HG03139 (cell line): ENCODE data around the gene TMEM253.

ENCODE experiments used
- ATAC-seq: cut with Tn5 transposase; IDR thresholded peaks from one replicate; pipeline ENCODE4 v1.9.1; 2021; ENCODE audit not compliant: unreplicated experiment

Gene TMEM253

GRCh38 chr14:21070610-21071224 is 30.1 kb upstream of the TMEM253 start:
- peak; percentile 2 for ATAC-seq

GRCh38 chr14:21071225-21072030 is 29.4 kb upstream of the TMEM253 start:
- ATAC-seq, result peak; percentile 74

- no peak for ATAC-seq
These were observed 28.8 kb upstream of the TMEM253 start for GRCh38 chr14:21072031-21072473.

- ATAC-seq, result no peak
These were observed 28.0 kb upstream of the TMEM253 start for GRCh38 chr14:21072781-21073339.

GRCh38 chr14:21073921-21074320 is 26.9 kb upstream of the TMEM253 start:
- no peak for ATAC-seq

GRCh38 chr14:21074398-21075272 is 26.2 kb upstream of the TMEM253 start:
- ATAC-seq, result no peak

- ATAC-seq, result no peak
These were observed 25.0 kb upstream of the TMEM253 start for GRCh38 chr14:21075719-21076437.

GRCh38 chr14:21077672-21078071 is 23.2 kb upstream of the TMEM253 start:
- no peak for ATAC-seq

GRCh38 chr14:21078287-21078686 is 22.6 kb upstream of the TMEM253 start:
- no peak for ATAC-seq

- ATAC-seq, result no peak
These were observed 22.1 kb upstream of the TMEM253 start for GRCh38 chr14:21078726-21079125.

GRCh38 chr14:21081521-21082142 is 19.2 kb upstream of the TMEM253 start:
- ATAC-seq, result no peak

- ATAC-seq, result no peak
These were observed 17.1 kb upstream of the TMEM253 start for GRCh38 chr14:21083565-21084325.

- no peak for ATAC-seq
These were observed 16.5 kb upstream of the TMEM253 start for GRCh38 chr14:21084396-21084795.

- no peak for ATAC-seq
These were observed 15.6 kb upstream of the TMEM253 start for GRCh38 chr14:21084998-21085853.

- ATAC-seq, result no peak
These were observed 14.0 kb upstream of the TMEM253 start for GRCh38 chr14:21086908-21087293.

- peak; percentile 49 for ATAC-seq
These were observed 13.4 kb upstream of the TMEM253 start for GRCh38 chr14:21087294-21088091.

- ATAC-seq, result no peak
These were observed 12.2 kb upstream of the TMEM253 start for GRCh38 chr14:21088687-21089086.

GRCh38 chr14:21089271-21089670 is 11.6 kb upstream of the TMEM253 start:
- ATAC-seq, result no peak
